ENCODE results near the gene RGS3. TPM values are rescaled to one million over a fixed set of nuclear protein-coding genes. Genes with fewer than 3 reads are reported as not detected.
A peak's percentile ranks its signal among the peaks of the same experiment; 100 is the strongest.

The RGS3 gene
- total RNA-seq, 6 donors from 2014 or later, result 60.3 to 93.2 (median 72.6) TPM

DNA sequence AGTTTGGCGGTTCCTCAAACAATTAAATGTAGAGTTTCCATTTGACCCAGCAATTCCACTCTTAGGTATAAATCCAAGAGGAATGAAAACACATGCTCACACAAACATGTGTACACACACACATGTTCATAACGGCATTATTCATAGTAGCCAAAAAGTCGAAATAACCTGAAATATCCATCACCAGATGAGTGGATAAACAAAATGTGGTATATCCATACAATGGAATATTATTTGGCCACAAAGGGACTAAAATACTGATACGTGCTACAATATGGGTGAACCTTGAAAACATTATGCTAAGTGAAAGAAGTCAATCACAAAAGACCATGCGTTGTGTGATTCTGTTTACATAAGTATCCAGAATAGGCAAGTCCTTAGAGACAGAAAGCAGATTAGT is 8.7 kb downstream of the RGS3 start:
- no peaks in the 10 kb centered on the region for H3K4me1 ChIP-seq
- WGBS, 2 donors, result 94 to 96% methylated on average over 5 of the region's 5 CpGs
- ATAC-seq (ENCODE audit: low FRiP score in 2 of 2) (no peak), DNase-seq (no peak)
- no peak for TF ChIP-seq POLR2AphosphoS5 (IDR thresholded peaks at IDR 0.05)
- H3K27ac ChIP-seq, result no peak overlapping the region
- H3K9me3 ChIP-seq, result no peaks in the 10 kb centered on the region
- H3K27me3 ChIP-seq, result no peaks in the 10 kb centered on the region
- H3K36me3 ChIP-seq, result no peaks in the 10 kb centered on the region
- no peak overlapping the region for H3K4me3 ChIP-seq

DNA sequence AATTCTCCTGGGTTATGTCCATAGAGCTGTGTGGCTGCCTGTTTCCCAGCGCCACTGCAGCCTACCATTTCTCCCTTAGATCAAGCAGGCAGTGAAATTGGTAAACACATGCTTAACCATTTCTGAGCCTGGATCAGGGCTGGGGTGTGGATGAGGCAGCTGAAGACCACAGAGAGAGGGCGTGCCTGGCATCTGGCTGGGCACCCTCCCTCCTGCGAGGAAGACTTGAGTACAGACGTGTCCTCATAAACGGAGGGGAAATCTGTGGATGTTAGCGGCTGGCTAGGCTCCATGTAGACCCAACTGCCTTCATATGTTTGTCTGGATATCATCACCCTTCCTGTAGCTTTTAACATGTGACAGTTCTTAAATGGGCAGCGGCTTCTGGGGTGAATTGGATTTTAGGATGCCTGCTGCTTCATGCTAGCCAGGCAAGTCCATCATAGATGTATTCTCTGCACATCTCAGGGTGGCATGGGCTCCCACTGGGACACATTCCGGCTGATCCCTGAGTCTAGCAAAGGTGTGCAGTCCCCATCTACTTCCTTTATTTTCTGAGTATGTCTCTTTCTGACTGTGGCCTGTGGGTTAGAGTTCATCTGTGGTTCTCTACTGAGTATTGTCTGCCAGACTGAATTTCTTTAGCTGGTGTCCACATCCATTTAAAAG is 11.0 kb downstream of the RGS3 start:
- no peak for DNase-seq
- 88 to 97% methylated on average over 8 of the region's 8 CpGs for WGBS, 2 donors
- Histone ChIP-seq H3K36me3 (no peaks in the 10 kb centered on the region), H3K27me3 (no peaks in the 10 kb centered on the region), H3K27ac (no peak overlapping the region), H3K9me3 (no peaks in the 10 kb centered on the region), H3K4me3 (no peak overlapping the region), H3K4me1 (no peaks in the 10 kb centered on the region)
- TF ChIP-seq, protein P1, sequence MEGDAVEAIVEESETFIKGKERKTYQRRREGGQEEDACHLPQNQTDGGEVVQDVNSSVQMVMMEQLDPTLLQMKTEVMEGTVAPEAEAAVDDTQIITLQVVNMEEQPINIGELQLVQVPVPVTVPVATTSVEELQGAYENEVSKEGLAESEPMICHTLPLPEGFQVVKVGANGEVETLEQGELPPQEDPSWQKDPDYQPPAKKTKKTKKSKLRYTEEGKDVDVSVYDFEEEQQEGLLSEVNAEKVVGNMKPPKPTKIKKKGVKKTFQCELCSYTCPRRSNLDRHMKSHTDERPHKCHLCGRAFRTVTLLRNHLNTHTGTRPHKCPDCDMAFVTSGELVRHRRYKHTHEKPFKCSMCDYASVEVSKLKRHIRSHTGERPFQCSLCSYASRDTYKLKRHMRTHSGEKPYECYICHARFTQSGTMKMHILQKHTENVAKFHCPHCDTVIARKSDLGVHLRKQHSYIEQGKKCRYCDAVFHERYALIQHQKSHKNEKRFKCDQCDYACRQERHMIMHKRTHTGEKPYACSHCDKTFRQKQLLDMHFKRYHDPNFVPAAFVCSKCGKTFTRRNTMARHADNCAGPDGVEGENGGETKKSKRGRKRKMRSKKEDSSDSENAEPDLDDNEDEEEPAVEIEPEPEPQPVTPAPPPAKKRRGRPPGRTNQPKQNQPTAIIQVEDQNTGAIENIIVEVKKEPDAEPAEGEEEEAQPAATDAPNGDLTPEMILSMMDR (IDR thresholded peaks at IDR 0.05), result no peak
- ATAC-seq (ENCODE audit: low FRiP score in 2 of 2), result no peak

DNA sequence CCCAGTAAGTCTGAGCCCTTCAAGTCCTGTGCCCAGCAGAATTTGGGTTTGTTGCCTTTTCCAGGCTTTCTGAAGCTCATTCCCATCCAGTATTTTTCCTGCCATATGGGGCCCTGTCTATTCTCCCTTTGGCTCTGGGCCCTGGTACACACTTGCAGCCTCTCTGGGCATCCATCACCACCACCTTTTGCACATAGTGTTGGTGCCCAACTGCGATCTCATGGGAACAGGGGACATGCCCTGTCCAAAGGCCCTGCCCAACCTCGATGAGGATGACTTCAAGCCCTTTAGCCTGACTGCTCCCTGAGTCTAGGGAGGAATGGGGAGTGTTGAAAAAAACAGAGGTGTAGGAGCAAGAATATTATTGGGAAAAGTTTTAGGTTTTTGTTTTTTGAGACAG is 11.5 kb downstream of the RGS3 start:
- no peak overlapping the region for H3K27ac ChIP-seq
- WGBS, 2 donors, result 92 to 94% methylated on average over 2 of the region's 2 CpGs
- TF ChIP-seq, protein P1 (IDR thresholded peaks at IDR 0.05), result no peak
- no peak for TF ChIP-seq EP300 (IDR thresholded peaks at IDR 0.05)
- no peak for DNase-seq
- H3K27me3 ChIP-seq, result no peaks in the 10 kb centered on the region
- H3K4me3 ChIP-seq, result no peak overlapping the region
- no peaks in the 10 kb centered on the region for H3K4me1 ChIP-seq
- H3K36me3 ChIP-seq, result no peaks in the 10 kb centered on the region
- no peaks in the 10 kb centered on the region for H3K9me3 ChIP-seq
- no peak for ATAC-seq (ENCODE audit: low FRiP score in 2 of 2)

DNA sequence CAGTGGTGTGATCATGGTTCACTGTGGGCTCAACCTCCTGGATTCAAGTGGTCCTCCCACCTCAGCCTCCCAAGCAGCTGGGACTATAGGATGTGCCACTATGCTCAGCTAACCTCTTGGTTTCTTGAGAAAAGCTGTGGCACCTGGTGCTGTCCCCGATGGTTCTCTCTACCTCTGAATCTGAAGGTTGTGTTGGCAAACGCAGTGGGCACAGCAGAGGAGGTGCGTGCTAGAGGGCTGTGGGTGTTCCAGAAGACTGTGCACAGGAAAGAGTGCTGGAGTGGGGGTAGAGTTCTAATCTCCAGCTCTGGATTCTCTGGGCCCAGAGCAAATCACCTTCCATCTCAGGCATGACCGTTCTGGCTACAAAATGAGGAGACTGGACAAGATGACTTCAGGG is 12.5 kb downstream of the RGS3 start:
- Histone ChIP-seq H3K27me3 (no peaks in the 10 kb centered on the region), H3K9me3 (no peaks in the 10 kb centered on the region), H3K27ac (no peak overlapping the region), H3K4me1 (no peaks in the 10 kb centered on the region), H3K36me3 (no peaks in the 10 kb centered on the region), H3K4me3 (no peak overlapping the region)
- TF ChIP-seq EP300 (IDR thresholded peaks at IDR 0.05) (no peak), POLR2A (IDR thresholded peaks at IDR 0.05) (no peak), POLR2AphosphoS5 (IDR thresholded peaks at IDR 0.05) (no peak)
- TF ChIP-seq, protein P1 (IDR thresholded peaks at IDR 0.05), result no peak
- ATAC-seq (ENCODE audit: low FRiP score in 2 of 2) (no peak), DNase-seq (no peak)
- WGBS, 2 donors, result 99 to 100% methylated on average over 4 of the region's 4 CpGs

DNA sequence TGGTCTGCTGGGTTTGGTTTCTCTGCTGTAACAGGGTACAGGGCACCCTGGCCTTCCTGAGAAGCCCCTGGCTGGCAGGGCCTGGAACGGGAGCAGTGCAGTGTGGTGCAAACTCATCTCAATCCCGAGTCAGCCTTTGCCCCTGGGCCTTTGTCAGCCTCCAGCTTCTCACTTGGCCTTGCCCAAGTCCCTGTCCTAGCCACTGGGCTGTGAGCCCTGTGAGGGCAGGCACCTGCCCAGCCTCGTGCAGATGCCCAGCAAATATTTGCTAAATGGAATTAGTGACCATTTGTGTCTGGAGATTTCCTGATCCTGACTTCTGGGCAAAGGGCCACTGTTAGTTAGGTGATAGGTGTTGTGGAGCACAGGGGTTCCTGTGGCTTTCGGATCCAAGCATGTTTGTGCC is 13.0 kb downstream of the RGS3 start:
- Histone ChIP-seq H3K4me3 (no peak overlapping the region), H3K27me3 (no peaks in the 10 kb centered on the region), H3K36me3 (no peaks in the 10 kb centered on the region), H3K4me1 (no peaks in the 10 kb centered on the region), H3K27ac (no peak overlapping the region), H3K9me3 (no peaks in the 10 kb centered on the region)
- no peak for TF ChIP-seq POLR2AphosphoS5 (IDR thresholded peaks at IDR 0.05)
- TF ChIP-seq EP300 (IDR thresholded peaks at IDR 0.05), result no peak
- TF ChIP-seq, protein P1 (IDR thresholded peaks at IDR 0.05), result no peak
- no peak for TF ChIP-seq POLR2A (IDR thresholded peaks at IDR 0.05)
- DNase-seq, result peak in 1 of 2 donors; percentile 24
- 77 to 94% methylated on average over 1 to 4 of the region's 4 CpGs for WGBS, 2 donors
- ATAC-seq (ENCODE audit: low FRiP score in 2 of 2), result no peak
